NT2/D1 (cell line): ENCODE results near the gene MAT1A.

Experiments used
- SUZ12 ChIP-seq: IDR thresholded peaks from 2 replicates; pipeline ENCODE4 v1.6.1; 2011; ENCODE audit not compliant: insufficient read length, insufficient read depth; ENCODE audit errors: extremely low read depth
- YY1 ChIP-seq: IDR thresholded peaks from 2 replicates; pipeline ENCODE4 v1.6.1; 2011; ENCODE audit not compliant: insufficient read length, insufficient read depth

GRCh38 chr10:80324891-80325364, 35.5 kb upstream of the MAT1A start:
- TF ChIP-seq SUZ12, result no peak
- TF ChIP-seq YY1, result no peak
